Muscle of leg (tissue), 11 donors: ENCODE measurements around the gene ZNF45. TPM values are rescaled to one million over a fixed set of nuclear protein-coding genes. Genes with fewer than 3 reads are reported as not detected.

Experiments
- DNase-seq: peaks from one replicate; pipeline ENCODE4 v3.0.0; 2013
- H3K27ac ChIP-seq: one replicate; pipeline ENCODE4 v1.5.1; 2013; ENCODE audit warnings: mild to moderate bottlenecking, low read length, control low read depth
- H3K27me3 ChIP-seq: one replicate; pipeline ENCODE4 v1.6.1; 2013; ENCODE audit warnings: low read length; ENCODE audit not compliant: control insufficient read depth, insufficient read depth
- H3K36me3 ChIP-seq: one replicate; pipeline ENCODE4 v1.6.1; 2013; ENCODE audit warnings: low read length; ENCODE audit not compliant: control insufficient read depth, insufficient read depth
- H3K4me1 ChIP-seq: one replicate; pipeline ENCODE4 v1.6.1; 2013; ENCODE audit warnings: low read length; ENCODE audit not compliant: control insufficient read depth, insufficient read depth
- H3K4me3 ChIP-seq: one replicate; pipeline ENCODE4 v1.5.1; 2013; ENCODE audit warnings: low read length, control low read depth
- H3K9me3 ChIP-seq: replicated peaks from 2 replicates; pipeline ENCODE4 v1.6.1; 2013; ENCODE audit warnings: low read depth, low read length; ENCODE audit not compliant: control insufficient read depth
- WGBS: methylation state at CpG from one replicate; pipeline ENCODE4 v1.1.5; 2013; ENCODE audit warnings: missing lambda C conversion rate; ENCODE audit not compliant: insufficient coverage; 5-methylcytosine and 5-hydroxymethylcytosine counted together
- polyA plus RNA-seq, 8 donors: library from polyadenylated mRNA; unstranded; fragments of 120-200 nt; gene quantifications; one replicate each; pipeline versions ENCODE4 v1.2.1 to v1.2.3, GENCODE V29; 2013; ENCODE audit warnings: inconsistent platforms in 1 of 8, low replicate concordance in 1 of 8; ENCODE audit not compliant: insufficient read length in 8 of 8, insufficient read depth in 1 of 8
- total RNA-seq: library from RNA; stranded (reverse); fragments of 120-200 nt; gene quantifications from one replicate; pipeline ENCODE4 v1.2.4, GENCODE V29; 2013

Gene ZNF45
- total and polyA plus RNA-seq, 9 donors: 10.5 to 18.1 (median 13.1) TPM

DNA sequence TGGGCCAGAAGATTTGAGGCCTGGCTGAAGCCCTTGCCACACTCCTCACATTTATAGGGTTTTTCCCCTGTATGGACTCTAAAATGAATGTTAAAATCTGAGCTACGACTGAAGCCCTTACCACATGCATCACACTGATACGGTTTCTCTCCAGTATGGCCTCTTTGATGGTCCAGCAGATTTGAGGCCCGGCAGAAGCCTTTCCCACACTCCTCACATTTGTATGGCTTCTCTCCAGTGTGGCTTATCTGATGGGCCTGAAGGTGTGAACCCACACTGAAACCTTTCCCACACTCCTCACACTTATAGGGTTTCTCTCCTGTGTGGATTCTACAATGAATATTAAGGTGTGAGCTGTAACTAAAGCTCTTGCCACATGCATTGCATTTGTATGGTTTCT is 21.0 kb downstream of the ZNF45 start:
- DNase-seq: no peak
- no peaks in the 10 kb centered on the region for H3K27me3 ChIP-seq
- no peak overlapping the region for H3K27ac ChIP-seq
- WGBS: 61% methylated on average over 2 of the region's 3 CpGs
- peaks cover 55% of the 10 kb centered on the region for H3K9me3 ChIP-seq
- H3K36me3 ChIP-seq: peaks cover 51% of the 10 kb centered on the region
- no peak overlapping the region for H3K4me3 ChIP-seq
- no peaks in the 10 kb centered on the region for H3K4me1 ChIP-seq

GRCh38 chr19:43913383-43913782 is 21.7 kb downstream of the ZNF45 start:
- Histone ChIP-seq H3K4me1 (no peaks in the 10 kb centered on the region), H3K27me3 (no peaks in the 10 kb centered on the region), H3K9me3 (peaks cover 60% of the 10 kb centered on the region), H3K27ac (no peak overlapping the region), H3K4me3 (no peak overlapping the region), H3K36me3 (peaks cover 44% of the 10 kb centered on the region)
- 100% methylated on average over 3 of the region's 7 CpGs for WGBS
- no peak for DNase-seq

DNA sequence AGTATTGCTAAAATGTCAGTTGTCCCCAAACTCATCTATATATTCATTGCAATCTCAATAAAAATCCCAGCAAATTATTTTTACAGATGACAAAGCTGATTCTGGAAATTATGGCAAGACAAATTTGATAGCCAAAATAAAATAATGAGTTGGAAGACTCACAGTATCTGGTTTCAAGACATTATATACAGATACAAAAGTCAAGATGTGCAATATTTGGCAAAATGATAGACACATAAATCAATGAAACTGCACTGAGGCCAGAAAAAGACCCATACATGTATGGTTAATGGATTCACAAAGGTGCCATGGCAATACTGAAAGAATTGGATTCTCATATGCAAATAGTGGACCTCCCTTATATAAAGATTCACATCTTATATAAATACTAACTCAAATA is 24.2 kb downstream of the ZNF45 start:
- H3K4me1 ChIP-seq: no peaks in the 10 kb centered on the region
- no peak for DNase-seq
- no peak overlapping the region for H3K4me3 ChIP-seq
- H3K27ac ChIP-seq: no peak overlapping the region
- H3K27me3 ChIP-seq: no peaks in the 10 kb centered on the region
- H3K36me3 ChIP-seq: peaks cover 28% of the 10 kb centered on the region
- H3K9me3 ChIP-seq: peaks cover 74% of the 10 kb centered on the region

- WGBS: 100% methylated on average over 1 of the region's 1 CpG
- H3K27ac ChIP-seq: no peak overlapping the region
- H3K4me1 ChIP-seq: no peaks in the 10 kb centered on the region
- H3K36me3 ChIP-seq: peaks cover 6% of the 10 kb centered on the region
- no peaks in the 10 kb centered on the region for H3K27me3 ChIP-seq
- H3K4me3 ChIP-seq: no peak overlapping the region
- H3K9me3 ChIP-seq: peaks cover 62% of the 10 kb centered on the region
- no peak for DNase-seq
These were observed 26.4 kb downstream of the ZNF45 start for GRCh38 chr19:43908659-43909058.

DNA sequence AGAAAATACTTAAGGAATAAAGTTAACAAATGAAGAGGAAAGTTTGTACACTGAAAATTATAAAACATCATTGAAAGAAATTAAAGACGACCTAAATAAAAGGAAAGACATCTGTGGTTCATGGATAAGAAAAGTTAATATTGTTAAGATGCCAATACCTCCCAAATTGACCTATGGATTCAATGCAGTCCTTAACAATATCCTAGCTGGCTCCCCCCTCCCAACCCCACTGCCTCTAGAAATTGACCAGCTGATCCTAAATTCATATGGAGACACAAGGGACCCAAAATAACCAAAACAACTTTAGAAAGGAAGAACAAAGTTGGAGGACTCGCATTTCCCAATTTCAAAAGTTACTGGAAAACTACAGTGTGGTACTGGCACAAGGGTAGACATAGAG is 28.3 kb downstream of the ZNF45 start:
- H3K27ac ChIP-seq: no peak overlapping the region
- no peak for DNase-seq
- H3K27me3 ChIP-seq: no peaks in the 10 kb centered on the region
- H3K4me3 ChIP-seq: no peak overlapping the region
- H3K4me1 ChIP-seq: peaks cover 3% of the 10 kb centered on the region
- no CpG with 5 or more reads among the region's 2 CpGs for WGBS
- no peaks in the 10 kb centered on the region for H3K36me3 ChIP-seq
- H3K9me3 ChIP-seq: peaks cover 60% of the 10 kb centered on the region

DNA sequence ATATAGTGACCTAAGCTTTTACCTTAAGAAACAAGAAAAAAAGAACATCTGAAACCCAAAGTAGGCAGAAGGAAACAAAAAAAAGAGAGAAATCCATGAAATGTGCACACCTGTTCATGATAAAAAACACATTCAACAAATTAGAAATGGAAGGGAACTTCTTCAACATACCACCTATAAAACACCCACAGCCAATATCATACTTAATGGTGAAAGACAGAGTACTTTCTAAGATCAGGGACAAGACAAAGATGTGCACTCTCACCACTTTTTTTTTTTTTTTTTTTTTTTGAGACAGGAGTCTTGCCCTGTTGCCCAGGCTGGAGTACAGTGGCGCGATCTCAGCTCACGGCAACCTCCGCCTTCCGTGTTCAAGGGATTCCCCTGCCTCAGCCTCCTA is 29.2 kb downstream of the ZNF45 start:
- Histone ChIP-seq H3K4me3 (no peak overlapping the region), H3K9me3 (peaks cover 55% of the 10 kb centered on the region), H3K36me3 (no peaks in the 10 kb centered on the region), H3K4me1 (peaks cover 4% of the 10 kb centered on the region), H3K27ac (no peak overlapping the region), H3K27me3 (no peaks in the 10 kb centered on the region)
- DNase-seq: no peak
- WGBS: no CpG with 5 or more reads among the region's 5 CpGs

- Histone ChIP-seq H3K4me3 (no peak overlapping the region), H3K9me3 (peaks cover 35% of the 10 kb centered on the region), H3K27ac (no peak overlapping the region), H3K27me3 (no peaks in the 10 kb centered on the region), H3K4me1 (peaks cover 4% of the 10 kb centered on the region), H3K36me3 (no peaks in the 10 kb centered on the region)
- no peak for DNase-seq
- WGBS: 100% methylated on average over 1 of the region's 4 CpGs
These were observed 32.7 kb downstream of the ZNF45 start for GRCh38 chr19:43902399-43902798.

DNA sequence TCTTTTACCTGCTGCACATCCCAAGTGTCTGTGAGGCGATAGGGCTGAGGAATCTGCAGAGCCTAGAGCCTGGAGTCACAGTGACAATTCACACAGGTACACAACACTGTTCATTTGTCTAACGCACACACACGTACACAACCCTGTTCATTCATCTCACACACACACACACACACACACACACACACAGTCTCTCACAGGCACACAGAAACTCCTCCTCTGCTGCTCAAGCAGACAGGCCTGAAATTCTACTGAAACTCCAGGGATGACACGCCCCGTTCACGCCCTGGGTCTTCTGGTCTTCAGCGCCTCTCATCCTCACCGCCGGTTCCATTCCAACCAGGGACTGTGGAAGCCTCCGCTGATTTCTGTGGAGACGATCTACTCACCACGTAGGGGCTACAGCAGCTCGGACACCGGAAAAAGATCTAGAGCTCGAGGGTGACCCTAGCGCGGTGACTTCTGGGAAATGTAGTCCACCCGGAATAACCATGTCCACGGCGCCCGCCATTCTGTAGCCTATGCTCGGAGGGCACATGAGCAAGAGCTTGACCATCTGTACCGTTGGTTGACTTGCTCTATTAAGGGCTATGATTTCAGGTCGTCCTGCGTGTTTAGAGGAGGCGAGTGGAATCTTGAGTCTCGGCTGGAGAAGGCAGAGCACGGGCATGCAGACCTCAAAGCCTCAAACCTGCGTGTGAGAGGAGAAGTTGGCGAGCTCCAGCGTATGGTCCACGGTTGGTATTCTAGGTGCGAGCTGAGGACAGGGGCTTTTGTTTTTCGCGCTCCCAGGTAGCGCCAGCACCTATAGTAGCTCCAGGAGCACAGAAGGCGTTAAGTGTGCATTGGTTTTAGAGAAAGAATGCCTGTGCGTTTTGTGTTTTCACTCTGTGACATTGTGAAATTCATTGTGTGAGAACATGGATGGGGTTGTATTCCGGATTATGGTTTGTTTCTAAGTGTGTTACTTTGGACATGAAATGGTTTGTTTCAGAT is 33.4 kb downstream of the ZNF45 start:
- Histone ChIP-seq H3K27ac (no peak overlapping the region), H3K4me3 (peak overlapping the region; percentile 56), H3K36me3 (no peaks in the 10 kb centered on the region), H3K4me1 (peaks cover 4% of the 10 kb centered on the region), H3K9me3 (peaks cover 32% of the 10 kb centered on the region), H3K27me3 (no peaks in the 10 kb centered on the region)
- peak; percentile 92 for DNase-seq
- whole genome bisulfite sequencing: 11% methylated on average over 37 of the region's 39 CpGs

- no CpG with 5 or more reads among the region's 2 CpGs for WGBS
These were observed 39.3 kb downstream of the ZNF45 start for GRCh38 chr19:43895727-43896308.

GRCh38 chr19:43883864-43884263 is 51.2 kb downstream of the ZNF45 start, which contains the start of gene ZNF404:
ZNF404 (minus strand) TSS chr19:43883964.
- Histone ChIP-seq H3K36me3 (no peaks in the 10 kb centered on the region), H3K4me1 (no peaks in the 10 kb centered on the region), H3K9me3 (peaks cover 26% of the 10 kb centered on the region), H3K27ac (no peak within 1 kb of the TSS), H3K4me3 (no peak within 1 kb of the TSS), H3K27me3 (no peaks in the 10 kb centered on the region)
- no CpG with 5 or more reads among the region's 2 CpGs for WGBS
- no peak for DNase-seq

More at GRCh38 chr19:43895727-43896308, 39.3 kb downstream of the ZNF45 start:
- Histone ChIP-seq H3K27ac (no peak overlapping the region), H3K9me3 (peaks cover 20% of the 10 kb centered on the region), H3K27me3 (no peaks in the 10 kb centered on the region), H3K4me1 (no peaks in the 10 kb centered on the region), H3K36me3 (no peaks in the 10 kb centered on the region), H3K4me3 (no peak overlapping the region)
- DNase-seq: no peak
